CD4-positive, CD25-positive, alpha-beta regulatory T cell (primary cell): Measurements from ENCODE around the gene ALAS1. TPM values are rescaled to one million over a fixed set of nuclear protein-coding genes. Genes with fewer than 3 reads are reported as not detected.
A peak's percentile ranks its signal among the peaks of the same experiment; 100 is the strongest.

Experiments used
- ATAC-seq, 2 donors: fragments of 150-1000 bp; cut with Tn5 transposase; one replicate each; pipeline ENCODE4 v1.10.0; 2021; ENCODE audit warnings: low read depth in 2 of 2, moderate number of reproducible peaks in 2 of 2, moderate library complexity in 1 of 2
- DNase-seq, 3 donors: peaks; one replicate each; pipeline versions ENCODE4 v3.0.0 to v3.0.0-alpha.2; 2012 to 2022; ENCODE audit warnings: mixed read lengths in 1 of 3
- H3K27ac ChIP-seq: one replicate; pipeline ENCODE4 v1.7.0; 2013; ENCODE audit warnings: mild to moderate bottlenecking, low read length; ENCODE audit not compliant: insufficient read depth, poor library complexity, severe bottlenecking
- H3K27me3 ChIP-seq: one replicate; pipeline ENCODE4 v1.7.0; 2013; ENCODE audit warnings: low read length; ENCODE audit not compliant: control insufficient read depth, insufficient read depth
- H3K36me3 ChIP-seq: one replicate; pipeline ENCODE4 v1.7.0; 2013; ENCODE audit warnings: mild to moderate bottlenecking, low read length, moderate library complexity; ENCODE audit not compliant: control insufficient read depth, insufficient read depth
- H3K4me1 ChIP-seq: 2 replicates; pipeline ENCODE4 v1.7.0; 2013; ENCODE audit warnings: mild to moderate bottlenecking, low read length; ENCODE audit not compliant: insufficient read depth, control insufficient read depth, poor library complexity, severe bottlenecking
- H3K4me3 ChIP-seq: one replicate; pipeline ENCODE4 v1.7.0; 2013; ENCODE audit warnings: low read depth, mild to moderate bottlenecking, low read length, moderate library complexity
- H3K9me3 ChIP-seq, 2 experiments: 1 replicate in 1 of 2; 2 replicates in 1 of 2; pipeline ENCODE4 v1.7.0; 2013; ENCODE audit warnings: low read length in 2 of 2, mild to moderate bottlenecking in 1 of 2, moderate library complexity in 1 of 2; ENCODE audit not compliant: control insufficient read depth in 2 of 2
- H3K27ac Mint-ChIP-seq, 3 donors: one replicate each; pipeline ENCODE4 v1.8.0; 2020 to 2022; ENCODE audit warnings: mild to moderate bottlenecking in 3 of 3, mixed read lengths in 3 of 3, moderate library complexity in 2 of 3
- H3K27me3 Mint-ChIP-seq: one replicate; pipeline ENCODE4 v1.8.0; 2022; ENCODE audit warnings: mild to moderate bottlenecking, mixed read lengths
- H3K36me3 Mint-ChIP-seq: one replicate; pipeline ENCODE4 v1.8.0; 2020; ENCODE audit warnings: mixed read lengths
- H3K4me1 Mint-ChIP-seq, 4 donors: one replicate each; pipeline ENCODE4 v1.8.0; 2020 to 2022; ENCODE audit warnings: mixed read lengths in 4 of 4, mild to moderate bottlenecking in 1 of 4
- H3K4me3 Mint-ChIP-seq, 4 donors: one replicate each; pipeline ENCODE4 v1.8.0; 2020 to 2022; ENCODE audit warnings: mild to moderate bottlenecking in 4 of 4, mixed read lengths in 4 of 4, moderate library complexity in 3 of 4
- H3K9me3 Mint-ChIP-seq, 7 donors: one replicate each; pipeline ENCODE4 v1.8.0; 2020 to 2022; ENCODE audit warnings: mixed read lengths in 7 of 7, mild to moderate bottlenecking in 3 of 7, moderate library complexity in 2 of 7
- polyA plus RNA-seq, 4 donors: library from polyadenylated mRNA; unstranded; fragments of 300-500 nt; fragmentation: Illumina TruSeq; gene quantifications; one replicate each; pipeline ENCODE4 v1.2.3, GENCODE V29; 2021
- total RNA-seq: library from RNA; stranded (reverse); gene quantifications from one replicate; pipeline ENCODE4 v1.2.3, GENCODE V29; 2022

ALAS1 gene
- total and polyA plus RNA-seq, 5 donors from 2014 or later = 17.1 to 41.4 (median 27.7) TPM

GRCh38 chr3:52203701-52204100 lies 5.7 kb downstream of the ALAS1 start:
- Histone ChIP-seq H3K27me3 (no peaks in the 10 kb centered on the region), H3K27ac (no peak overlapping the region), H3K9me3 (no peaks in the 10 kb centered on the region), H3K4me3 (no peak overlapping the region), H3K36me3 (peaks cover 76% of the 10 kb centered on the region), H3K4me1 (peaks cover 14% of the 10 kb centered on the region)
- DNase-seq (no peak), ATAC-seq (no peak)
- Mint-ChIP-seq H3K36me3 (peaks cover 53% of the 10 kb centered on the region), H3K27ac (peak overlapping the region in 1 of 3 donors; percentile 62), H3K4me1 (peaks cover 10 to 48% (median 42%) of the 10 kb centered on the region in 4 donors), H3K4me3 (no peak overlapping the region), H3K9me3 (no peaks in the 10 kb centered on the region), H3K27me3 (no peaks in the 10 kb centered on the region)

DNA sequence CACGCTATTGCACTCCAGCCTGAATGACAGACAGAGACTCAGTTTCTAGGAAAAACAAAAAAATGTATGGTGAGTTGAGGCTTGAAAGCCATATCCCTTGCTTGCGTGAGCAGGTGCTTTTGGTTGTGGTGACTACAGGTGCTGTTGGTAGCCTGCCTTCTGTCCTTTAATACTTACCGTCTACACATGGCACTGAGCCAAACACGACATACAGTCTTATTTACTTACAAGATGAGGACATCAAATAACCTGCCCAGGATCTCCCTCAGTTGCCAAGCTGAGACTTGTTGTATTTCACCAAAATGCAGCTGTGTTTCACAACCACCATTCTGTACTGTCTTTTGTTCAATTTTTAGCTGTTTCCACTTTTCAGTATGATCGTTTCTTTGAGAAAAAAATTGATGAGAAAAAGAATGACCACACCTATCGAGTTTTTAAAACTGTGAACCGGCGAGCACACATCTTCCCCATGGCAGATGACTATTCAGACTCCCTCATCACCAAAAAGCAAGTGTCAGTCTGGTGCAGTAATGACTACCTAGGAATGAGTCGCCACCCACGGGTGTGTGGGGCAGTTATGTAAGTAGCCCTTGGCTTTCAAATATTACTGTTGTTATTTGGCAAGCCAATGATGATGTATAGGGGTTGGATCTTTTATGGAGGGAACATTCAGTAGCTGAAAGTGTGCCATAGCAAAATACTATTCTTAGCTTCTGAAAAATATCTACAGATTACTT lies 6.5 kb downstream of the ALAS1 start:
- peaks cover 6% of the 10 kb centered on the region for H3K4me1 ChIP-seq
- Mint-ChIP-seq H3K27me3 (no peaks in the 10 kb centered on the region), H3K27ac (peak overlapping the region in 1 of 3 donors; percentile 23), H3K36me3 (peaks cover 53% of the 10 kb centered on the region), H3K4me3 (no peak overlapping the region), H3K4me1 (peaks cover 2 to 40% (median 34%) of the 10 kb centered on the region in 4 donors), H3K9me3 (no peaks in the 10 kb centered on the region)
- DNase-seq (no peak), ATAC-seq (no peak)
- no peak overlapping the region for H3K27ac ChIP-seq
- H3K27me3 ChIP-seq = no peaks in the 10 kb centered on the region
- H3K9me3 ChIP-seq = no peaks in the 10 kb centered on the region
- no peak overlapping the region for H3K4me3 ChIP-seq
- H3K36me3 ChIP-seq = peaks cover 80% of the 10 kb centered on the region

GRCh38 chr3:52205727-52206372 lies 7.9 kb downstream of the ALAS1 start:
- DNase-seq = no peak
- Histone ChIP-seq H3K9me3 (no peaks in the 10 kb centered on the region), H3K4me3 (no peak overlapping the region), H3K4me1 (peaks cover 4% of the 10 kb centered on the region), H3K27ac (no peak overlapping the region), H3K36me3 (peaks cover 87% of the 10 kb centered on the region), H3K27me3 (no peaks in the 10 kb centered on the region)
- Mint-ChIP-seq H3K27ac (peak overlapping the region in 2 of 3 donors; percentile 25 to 60), H3K36me3 (peaks cover 55% of the 10 kb centered on the region), H3K9me3 (no peaks in the 10 kb centered on the region), H3K27me3 (no peaks in the 10 kb centered on the region), H3K4me1 (peaks cover 0 to 29% (median 27%) of the 10 kb centered on the region in 4 donors), H3K4me3 (no peak overlapping the region)
- no peak for ATAC-seq

DNA sequence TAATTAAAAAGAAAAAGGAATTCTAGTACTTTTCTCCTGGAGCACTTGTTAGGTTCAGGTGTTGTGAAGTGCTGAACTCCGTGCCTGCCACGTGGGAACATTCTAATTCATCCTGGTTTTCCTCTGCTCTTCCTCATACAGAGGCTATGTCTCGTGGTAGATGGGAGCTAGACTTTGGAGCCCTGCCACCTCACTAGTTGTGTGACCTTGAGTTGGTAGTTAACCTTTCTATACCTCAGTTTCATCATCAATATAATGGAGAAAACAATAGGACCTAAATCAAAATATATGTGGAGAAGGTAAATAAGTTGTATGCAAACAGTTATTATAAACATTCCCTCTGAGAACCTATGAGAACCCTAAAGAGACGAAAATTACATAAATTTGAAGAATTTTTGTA lies 10.6 kb downstream of the ALAS1 start:
- Mint-ChIP-seq H3K9me3 (no peaks in the 10 kb centered on the region), H3K4me3 (no peak overlapping the region), H3K27ac (no peak overlapping the region), H3K4me1 (peaks cover 0 to 18% (median 10%) of the 10 kb centered on the region in 4 donors), H3K27me3 (no peaks in the 10 kb centered on the region), H3K36me3 (peaks cover 62% of the 10 kb centered on the region)
- no peak for ATAC-seq
- H3K36me3 ChIP-seq = peaks cover 94% of the 10 kb centered on the region
- DNase-seq = no peak
- H3K4me3 ChIP-seq = no peak overlapping the region
- no peak overlapping the region for H3K27ac ChIP-seq
- H3K27me3 ChIP-seq = no peaks in the 10 kb centered on the region
- H3K9me3 ChIP-seq = no peaks in the 10 kb centered on the region
- H3K4me1 ChIP-seq = no peaks in the 10 kb centered on the region

DNA sequence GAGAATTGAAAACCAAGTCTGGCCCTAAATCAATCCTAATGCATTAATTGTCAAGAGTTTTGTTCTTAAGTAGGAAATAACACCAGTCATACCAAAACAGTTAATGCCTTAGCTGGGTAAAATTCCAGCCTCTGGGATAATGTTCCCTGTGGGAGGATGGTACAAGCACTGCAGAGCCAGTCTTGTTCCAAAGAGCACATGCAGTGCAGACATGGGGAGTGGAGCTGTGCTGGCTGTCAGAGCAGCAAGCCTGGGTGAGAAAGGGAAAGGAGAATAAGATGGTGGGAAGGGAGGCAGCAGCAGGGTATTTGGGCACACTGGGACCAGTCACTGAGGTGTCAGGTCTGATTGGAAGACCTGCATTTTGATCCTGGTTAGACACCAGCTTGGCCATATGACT lies 12.1 kb downstream of the ALAS1 start:
- Histone ChIP-seq H3K27ac (no peak overlapping the region), H3K4me3 (no peak overlapping the region), H3K4me1 (no peaks in the 10 kb centered on the region), H3K27me3 (no peaks in the 10 kb centered on the region), H3K9me3 (no peaks in the 10 kb centered on the region), H3K36me3 (peaks cover 93% of the 10 kb centered on the region)
- Mint-ChIP-seq H3K4me1 (peaks cover 3 to 11% (median 7%) of the 10 kb centered on the region in 4 donors), H3K27me3 (no peaks in the 10 kb centered on the region), H3K36me3 (peaks cover 62% of the 10 kb centered on the region), H3K4me3 (no peak overlapping the region), H3K27ac (peak overlapping the region in 1 of 3 donors; percentile 48), H3K9me3 (no peaks in the 10 kb centered on the region)
- no peak for ATAC-seq
- DNase-seq = no peak

DNA sequence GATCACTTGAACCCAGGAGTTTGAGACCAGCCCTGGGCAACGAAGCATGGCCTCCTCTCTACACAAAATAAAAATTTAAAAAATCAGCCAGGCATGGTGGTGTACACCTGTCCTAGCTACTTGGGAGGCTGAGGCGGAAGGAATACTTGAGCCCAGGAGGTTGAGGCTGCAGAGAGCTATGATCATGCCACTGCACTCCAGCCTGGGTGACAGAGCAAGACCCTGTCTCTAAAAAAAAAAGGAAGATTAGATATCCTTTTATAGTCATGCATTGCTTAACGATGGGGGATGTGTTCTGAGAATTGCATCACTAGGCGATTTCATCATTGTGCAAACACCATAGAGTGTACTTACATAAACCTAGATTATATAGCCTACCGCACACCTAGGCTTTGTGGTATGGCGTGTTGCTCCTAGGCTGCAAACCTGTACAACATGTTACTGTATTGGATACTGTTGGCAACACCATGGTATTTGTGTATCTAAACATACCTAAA lies 12.6 kb downstream of the ALAS1 start:
- no peaks in the 10 kb centered on the region for H3K27me3 Mint-ChIP-seq
- H3K9me3 Mint-ChIP-seq = no peaks in the 10 kb centered on the region
- no peaks in the 10 kb centered on the region for H3K4me1 ChIP-seq
- H3K4me3 ChIP-seq = no peak overlapping the region
- peaks cover 63% of the 10 kb centered on the region for H3K36me3 Mint-ChIP-seq
- no peaks in the 10 kb centered on the region for H3K9me3 ChIP-seq
- no peak for ATAC-seq
- H3K36me3 ChIP-seq = peaks cover 92% of the 10 kb centered on the region
- H3K27ac ChIP-seq = no peak overlapping the region
- H3K4me3 Mint-ChIP-seq = no peak overlapping the region
- DNase-seq = no peak
- H3K27me3 ChIP-seq = no peaks in the 10 kb centered on the region
- no peak overlapping the region for H3K27ac Mint-ChIP-seq
- peaks cover 4 to 11% (median 8%) of the 10 kb centered on the region in 4 donors for H3K4me1 Mint-ChIP-seq

DNA sequence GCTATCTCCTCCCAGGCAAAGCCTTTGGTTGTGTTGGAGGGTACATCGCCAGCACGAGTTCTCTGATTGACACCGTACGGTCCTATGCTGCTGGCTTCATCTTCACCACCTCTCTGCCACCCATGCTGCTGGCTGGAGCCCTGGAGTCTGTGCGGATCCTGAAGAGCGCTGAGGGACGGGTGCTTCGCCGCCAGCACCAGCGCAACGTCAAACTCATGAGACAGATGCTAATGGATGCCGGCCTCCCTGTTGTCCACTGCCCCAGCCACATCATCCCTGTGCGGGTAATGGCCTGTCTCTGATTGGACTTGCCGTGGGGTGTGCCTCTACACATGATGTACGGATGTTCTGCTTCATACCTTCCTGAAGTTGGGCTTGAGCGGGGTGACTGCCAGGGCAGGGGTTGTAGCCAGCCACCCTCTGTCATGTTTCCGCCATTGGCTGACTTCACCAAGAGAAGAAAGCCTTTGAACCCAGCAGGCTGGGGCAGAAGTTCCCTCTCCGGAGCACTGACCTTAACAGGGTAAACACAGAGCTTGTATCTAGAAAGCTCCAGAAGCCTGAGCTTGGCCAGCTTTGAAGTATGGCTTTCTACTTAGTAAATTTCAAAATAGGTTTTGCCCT lies 13.4 kb downstream of the ALAS1 start:
- Histone ChIP-seq H3K9me3 (no peaks in the 10 kb centered on the region), H3K27me3 (no peaks in the 10 kb centered on the region), H3K36me3 (peaks cover 84% of the 10 kb centered on the region), H3K4me3 (no peak overlapping the region), H3K27ac (no peak overlapping the region), H3K4me1 (peaks cover under 1% of the 10 kb centered on the region)
- no peak overlapping the region for H3K27ac Mint-ChIP-seq
- DNase-seq = no peak
- H3K4me1 Mint-ChIP-seq = peaks cover 4 to 14% (median 9%) of the 10 kb centered on the region in 4 donors
- no peaks in the 10 kb centered on the region for H3K9me3 Mint-ChIP-seq
- ATAC-seq = no peak
- H3K4me3 Mint-ChIP-seq = no peak overlapping the region
- H3K36me3 Mint-ChIP-seq = peaks cover 58% of the 10 kb centered on the region
- H3K27me3 Mint-ChIP-seq = no peaks in the 10 kb centered on the region
